Posterior cingulate gyrus (tissue), 11 donors: ENCODE results near the gene OPA3.

Source experiments
- DNase-seq, 10 donors: peaks; one replicate each; pipeline versions ENCODE4 v3.0.0 to v3.0.0-alpha.2; 2020 to 2021; ENCODE audit warnings: mixed read lengths in 3 of 10
- intact Hi-C: fragments of 100-400 bp; cut with DNase I; formaldehyde crosslinking; loops from one replicate; pipeline ENCODE4 v1.15.1; 2023

OPA3 gene

GRCh38 chr19:45569619-45570421 lies 14.8 kb downstream of the OPA3 start:
- intact Hi-C loops: no loop called here
- peak in 8 of 10 donors; percentile 35 to 90 (median 62) for DNase-seq

DNA sequence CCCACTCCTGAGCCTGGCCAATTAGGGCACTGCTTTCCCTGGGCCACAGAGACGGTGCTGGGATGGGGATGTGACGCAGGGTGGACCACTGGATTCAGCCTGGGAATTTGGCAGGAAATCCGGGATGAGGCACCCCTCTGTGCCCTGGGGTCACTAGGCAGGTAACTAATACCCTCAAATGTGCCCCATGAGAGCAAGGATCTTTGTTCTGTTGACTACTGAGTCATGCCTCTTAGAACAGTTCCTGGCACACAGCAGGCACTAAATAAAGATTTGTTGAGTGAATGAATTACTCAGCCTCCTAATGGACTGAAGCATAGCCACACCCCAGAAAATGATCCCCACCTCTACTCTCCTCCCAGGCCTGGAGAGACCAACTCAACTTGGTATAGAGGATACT lies 15.9 kb downstream of the OPA3 start:
- intact Hi-C loops: no loop called here

GRCh38 chr19:45567609-45568008 lies 17.0 kb downstream of the OPA3 start:
- no peak for DNase-seq
- intact Hi-C loops: no loop called here

More for the DNA sequence above, 15.9 kb downstream of the OPA3 start:
- DNase-seq: no peak

DNA sequence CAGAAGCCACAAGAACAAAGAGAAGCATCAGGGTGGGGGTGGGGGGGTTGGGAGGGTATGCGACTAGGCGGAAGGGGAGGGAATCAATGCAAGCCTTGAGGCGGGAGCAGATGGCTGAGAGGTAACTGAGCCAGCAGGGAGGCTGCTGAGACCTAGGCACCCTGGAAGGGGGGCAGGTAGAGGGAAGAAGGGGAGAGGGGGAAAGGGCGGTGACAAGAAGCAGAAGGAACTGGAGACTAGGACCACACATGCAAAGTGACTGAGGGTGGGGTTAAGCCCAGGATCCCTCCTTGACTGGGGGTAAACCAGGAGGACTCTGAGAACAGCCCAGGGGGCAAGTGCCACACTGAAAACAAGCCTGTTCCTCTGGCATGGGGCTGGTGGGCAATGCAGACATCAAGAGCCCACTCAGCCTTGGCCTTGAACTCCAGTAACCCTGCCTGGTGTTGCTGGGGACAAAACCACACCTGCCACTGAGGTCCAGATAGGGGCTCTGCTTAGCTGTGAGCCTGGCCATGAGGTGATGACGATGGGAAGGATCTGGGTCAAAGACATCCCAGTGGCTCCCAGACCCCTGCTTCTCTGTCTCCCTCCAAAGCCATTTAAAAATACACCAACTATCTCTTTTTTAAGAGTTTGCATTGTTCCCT lies 20.3 kb downstream of the OPA3 start:
- peak in 1 of 10 donors; percentile 6 for DNase-seq
- intact Hi-C loops: no loop called here

GRCh38 chr19:45560686-45561085 lies 23.9 kb downstream of the OPA3 start:
- no peak for DNase-seq
- intact Hi-C loops: no loop called here

- DNase-seq: no peak
- intact Hi-C loops: no loop called here
Observed at GRCh38 chr19:45560038-45560437, 24.6 kb downstream of the OPA3 start.

DNA sequence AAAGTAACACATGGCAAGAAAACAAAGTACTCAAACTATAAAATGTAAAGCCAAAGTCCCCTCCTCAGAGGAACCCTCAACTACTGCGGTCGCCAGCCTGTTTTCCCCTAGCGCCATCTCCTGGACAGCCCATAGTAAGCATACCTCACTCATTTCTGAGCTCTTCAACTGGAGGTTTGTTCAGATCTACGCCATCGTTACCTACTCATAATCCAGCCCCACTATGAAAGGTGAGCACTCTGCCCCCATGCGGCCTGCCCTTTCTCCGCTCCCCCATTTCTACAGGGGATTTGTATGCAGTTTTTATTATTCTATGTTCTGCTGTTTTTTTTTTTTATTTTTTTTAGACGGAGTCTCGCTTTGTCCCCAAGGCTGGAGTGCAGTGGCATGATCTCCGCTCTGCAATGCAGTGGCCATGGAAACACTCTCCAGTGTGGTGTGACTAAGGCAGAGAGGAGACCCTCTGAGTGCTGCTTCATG lies 26.2 kb downstream of the OPA3 start:
- peak in 8 of 10 donors; percentile 24 to 88 (median 49) for DNase-seq
- intact Hi-C loops: loop anchor here (2.0 kb wide), 1 partner anchor 36 kb away; no protein-coding TSS in a partner anchor

- no peak for DNase-seq
- intact Hi-C loops: no loop called here
Observed at GRCh38 chr19:45556835-45557234, 27.8 kb downstream of the OPA3 start.

- intact Hi-C loops: no loop called here
- no peak for DNase-seq
Observed at GRCh38 chr19:45554481-45554880, 30.1 kb downstream of the OPA3 start.

DNA sequence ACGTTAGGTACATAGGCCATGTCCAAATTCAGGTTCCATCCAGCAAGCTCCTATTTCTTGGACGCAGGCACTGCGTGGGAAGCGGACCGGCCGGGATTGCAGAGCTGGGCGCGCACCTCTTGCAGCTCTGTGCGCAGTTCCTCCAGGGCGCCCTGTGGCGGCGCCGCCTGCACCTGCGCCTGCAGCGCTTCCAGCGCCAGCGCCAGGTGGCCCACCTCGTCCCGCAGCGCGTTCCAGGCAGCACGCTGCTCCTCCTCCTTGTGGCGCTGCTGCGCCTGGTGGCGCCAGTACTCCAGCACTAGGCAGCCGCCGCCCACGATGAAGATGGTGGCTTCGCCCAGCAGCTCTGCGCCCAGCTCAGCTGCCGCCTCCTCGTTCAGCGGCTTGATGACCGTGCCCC lies 31.1 kb downstream of the OPA3 start:
- DNase-seq: peak in 8 of 10 donors; percentile 26 to 93 (median 44)
- intact Hi-C loops: no loop called here

DNA sequence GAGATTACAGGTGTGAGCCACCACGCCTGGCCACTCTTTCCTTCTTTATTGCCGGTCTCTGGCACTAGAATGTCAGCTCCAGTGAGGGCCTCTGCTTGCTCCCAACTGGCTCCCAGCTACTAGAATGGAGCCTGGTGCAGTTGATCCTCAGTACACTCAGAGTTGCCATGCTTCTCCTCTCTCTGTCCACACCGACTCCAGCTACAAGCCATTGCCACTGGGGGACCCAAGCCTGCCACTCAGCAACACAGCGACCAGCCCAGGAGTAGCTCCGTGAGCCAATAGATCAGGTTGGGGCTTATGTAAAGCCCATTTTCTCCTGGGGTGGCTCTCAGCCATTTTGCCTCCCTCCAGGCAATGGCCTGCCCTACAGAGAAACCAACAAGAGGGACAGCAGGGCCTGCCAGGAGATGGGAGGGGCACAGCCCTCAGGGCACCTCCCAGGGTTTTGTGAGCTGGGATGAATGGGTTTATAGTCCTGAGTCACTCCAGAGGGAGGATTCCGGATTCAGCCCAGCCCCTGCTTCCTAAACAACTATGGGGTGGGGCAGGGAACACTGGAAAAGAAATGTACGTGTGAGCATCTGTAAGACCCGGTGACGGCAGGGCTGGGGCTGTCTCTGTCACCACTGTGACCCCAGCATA lies 36.5 kb downstream of the OPA3 start:
- DNase-seq: peak in 2 of 10 donors; percentile 43 to 45
- intact Hi-C loops: no loop called here

DNA sequence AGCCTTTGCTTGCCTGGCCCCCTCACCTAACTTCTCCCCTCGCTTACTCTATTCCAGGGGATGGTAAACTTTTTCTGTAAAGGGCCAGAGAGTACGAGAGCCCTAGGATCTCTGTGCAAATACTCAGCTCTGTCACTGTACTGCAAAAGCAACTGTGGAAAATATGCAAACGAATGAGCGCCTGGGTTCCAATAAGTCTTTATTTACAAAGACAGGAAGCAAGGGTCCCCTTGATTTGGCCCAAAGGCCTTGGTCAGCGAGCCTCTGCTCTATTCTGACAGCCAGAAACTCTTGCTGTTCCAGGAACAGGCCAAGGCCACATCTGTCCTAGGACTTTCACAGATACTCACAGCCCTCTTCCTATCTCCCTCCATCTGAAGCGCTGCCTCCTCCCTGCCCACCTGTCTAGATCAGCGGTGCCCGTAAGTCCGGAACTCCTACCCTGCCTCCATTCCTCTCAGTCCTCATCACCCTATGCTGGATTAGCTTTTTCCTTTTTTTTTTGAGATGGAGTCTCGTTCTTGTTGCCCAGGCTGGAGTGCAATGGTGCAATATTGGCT lies 37.3 kb downstream of the OPA3 start:
- DNase-seq: peak in 2 of 10 donors; percentile 12 to 38
- intact Hi-C loops: no loop called here

DNA sequence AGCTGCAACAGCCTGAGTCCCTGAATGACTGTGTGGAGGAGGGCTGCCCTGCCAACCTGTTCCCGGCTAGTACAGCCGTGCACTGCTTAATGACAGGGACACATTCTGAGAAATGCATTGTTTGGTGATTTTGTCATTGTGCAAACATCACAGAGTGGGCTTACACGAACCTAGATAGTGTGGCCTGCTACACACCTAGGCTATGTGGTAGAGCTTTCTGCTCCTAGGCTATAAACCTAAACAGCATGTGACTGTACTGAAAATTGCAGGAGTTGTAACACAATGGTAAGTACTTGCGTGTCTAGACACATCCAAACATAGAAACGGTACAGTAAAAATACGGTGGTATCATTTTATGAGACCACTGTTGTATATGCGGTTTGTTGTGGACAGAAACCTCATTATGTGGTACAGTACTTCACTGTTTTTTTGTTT lies 42.4 kb downstream of the OPA3 start:
- intact Hi-C loops: no loop called here

DNA sequence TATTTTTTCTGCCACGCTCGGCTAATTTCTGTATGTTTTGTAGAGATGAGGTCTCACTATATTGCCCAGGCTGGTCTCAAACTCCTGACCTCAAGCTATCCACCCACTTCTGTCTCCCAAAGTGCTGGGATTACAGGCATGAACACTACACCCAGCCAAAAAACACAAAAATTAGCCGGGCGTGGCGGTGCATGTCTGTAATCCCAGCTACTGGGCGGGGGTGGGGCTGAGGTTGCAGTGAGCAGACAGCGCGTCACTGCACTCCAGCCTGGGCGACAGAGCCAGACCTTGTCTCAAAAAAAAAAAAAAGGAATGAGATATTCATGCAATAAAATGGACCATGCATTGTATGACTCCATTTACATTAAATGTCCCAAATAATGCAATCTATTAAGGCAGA lies 45.1 kb downstream of the OPA3 start:
- intact Hi-C loops: no loop called here
- DNase-seq: no peak

More for the DNA sequence above, 42.4 kb downstream of the OPA3 start:
- DNase-seq: peak in 1 of 10 donors; percentile 22

DNA sequence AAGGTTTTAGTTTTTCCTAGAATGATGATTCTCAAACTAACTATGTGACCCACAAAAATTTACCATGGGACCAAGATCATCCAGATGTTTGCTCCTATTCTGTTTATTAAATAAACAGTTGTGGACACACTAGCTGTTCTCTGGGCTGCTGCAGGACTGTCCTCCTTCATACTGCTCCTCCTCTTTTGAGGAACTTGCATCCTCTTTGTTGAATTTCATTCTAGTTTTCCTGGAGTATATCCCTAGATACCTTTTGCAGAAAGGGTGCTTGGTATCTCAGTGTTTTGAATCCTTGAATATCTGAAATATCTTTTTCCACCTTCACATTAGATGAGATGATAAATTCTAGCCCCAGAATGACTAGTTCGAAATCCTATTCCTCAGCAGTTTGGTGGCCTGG lies 53.3 kb downstream of the OPA3 start:
- no peak for DNase-seq
- intact Hi-C loops: no loop called here

GRCh38 chr19:45529420-45529785 lies 55.2 kb downstream of the OPA3 start:
- intact Hi-C loops: no loop called here
- no peak for DNase-seq

- peak in 9 of 10 donors; percentile 43 to 95 (median 63) for DNase-seq
- intact Hi-C loops: no loop called here
Observed at GRCh38 chr19:45528744-45529419, 55.7 kb downstream of the OPA3 start.

DNA sequence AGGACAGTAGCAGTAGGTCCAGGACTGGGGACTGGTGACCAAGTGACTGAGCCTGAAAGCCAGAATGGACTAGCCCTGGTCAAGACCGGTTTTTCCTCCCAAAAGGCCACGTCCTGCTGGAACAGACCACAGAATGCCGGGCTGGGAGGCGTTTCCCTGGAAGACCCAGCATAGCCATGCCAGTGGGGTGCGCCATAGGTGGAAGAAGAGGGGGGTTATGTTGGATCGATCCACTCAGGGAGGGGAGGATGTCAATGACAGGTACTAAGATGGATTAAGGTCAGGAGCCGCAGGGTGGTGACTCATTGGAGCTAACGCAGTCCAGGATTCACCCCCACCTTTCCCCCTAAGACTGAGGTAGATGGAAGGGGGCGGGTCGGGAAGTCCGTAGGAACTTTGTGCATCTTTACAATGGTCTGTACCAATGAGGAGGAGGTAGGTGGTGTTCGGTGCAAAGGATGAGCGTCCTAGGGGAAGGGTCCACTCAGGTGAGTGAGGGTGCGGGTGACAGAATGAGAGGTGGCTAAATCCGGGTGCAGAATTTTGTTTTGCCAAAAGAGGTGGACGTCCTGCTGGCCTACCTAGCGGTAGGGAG lies 56.4 kb downstream of the OPA3 start:
- DNase-seq: peak in 3 of 10 donors; percentile 15 to 86 (median 72)
- intact Hi-C loops: no loop called here

DNA sequence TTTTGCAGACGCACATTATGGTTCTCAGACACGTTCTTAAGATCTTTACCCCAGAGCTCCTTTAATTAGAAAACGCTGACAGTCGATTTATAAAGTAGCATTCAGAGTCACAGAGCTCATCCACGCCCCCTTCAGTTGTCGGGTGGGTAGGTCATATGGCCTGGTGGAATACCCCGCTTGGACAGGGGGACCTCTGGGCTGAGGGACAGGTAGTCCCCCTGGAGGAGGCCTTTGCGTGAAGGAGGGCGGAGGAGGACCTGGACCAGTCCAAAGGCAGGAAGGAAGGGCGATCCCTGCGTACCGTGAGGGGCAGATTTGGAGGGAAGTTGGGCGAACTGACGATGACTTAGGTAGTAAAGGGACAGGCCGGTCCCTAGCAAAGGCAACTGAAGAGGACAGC lies 56.9 kb downstream of the OPA3 start:
- intact Hi-C loops: no loop called here

GRCh38 chr19:45526971-45527370 lies 57.6 kb downstream of the OPA3 start:
- peak in 1 of 10 donors; percentile 30 for DNase-seq
- intact Hi-C loops: no loop called here

More for the DNA sequence above, 56.9 kb downstream of the OPA3 start:
- peak in 1 of 10 donors; percentile 47 for DNase-seq
